GM21528 (cell line): ENCODE data around the gene ARPC4.
"Not testable (repeated sequence)": the region's sequence is repeated elsewhere in the genome, so short reads cannot be mapped to it uniquely, and the experiment has no call there.

ENCODE experiments used
- ATAC-seq: cut with Tn5 transposase; IDR thresholded peaks from one replicate; pipeline ENCODE4 v1.9.1; 2021; ENCODE audit warnings: mild to moderate bottlenecking, moderate library complexity; ENCODE audit not compliant: unreplicated experiment, low FRiP score

Gene ARPC4

DNA sequence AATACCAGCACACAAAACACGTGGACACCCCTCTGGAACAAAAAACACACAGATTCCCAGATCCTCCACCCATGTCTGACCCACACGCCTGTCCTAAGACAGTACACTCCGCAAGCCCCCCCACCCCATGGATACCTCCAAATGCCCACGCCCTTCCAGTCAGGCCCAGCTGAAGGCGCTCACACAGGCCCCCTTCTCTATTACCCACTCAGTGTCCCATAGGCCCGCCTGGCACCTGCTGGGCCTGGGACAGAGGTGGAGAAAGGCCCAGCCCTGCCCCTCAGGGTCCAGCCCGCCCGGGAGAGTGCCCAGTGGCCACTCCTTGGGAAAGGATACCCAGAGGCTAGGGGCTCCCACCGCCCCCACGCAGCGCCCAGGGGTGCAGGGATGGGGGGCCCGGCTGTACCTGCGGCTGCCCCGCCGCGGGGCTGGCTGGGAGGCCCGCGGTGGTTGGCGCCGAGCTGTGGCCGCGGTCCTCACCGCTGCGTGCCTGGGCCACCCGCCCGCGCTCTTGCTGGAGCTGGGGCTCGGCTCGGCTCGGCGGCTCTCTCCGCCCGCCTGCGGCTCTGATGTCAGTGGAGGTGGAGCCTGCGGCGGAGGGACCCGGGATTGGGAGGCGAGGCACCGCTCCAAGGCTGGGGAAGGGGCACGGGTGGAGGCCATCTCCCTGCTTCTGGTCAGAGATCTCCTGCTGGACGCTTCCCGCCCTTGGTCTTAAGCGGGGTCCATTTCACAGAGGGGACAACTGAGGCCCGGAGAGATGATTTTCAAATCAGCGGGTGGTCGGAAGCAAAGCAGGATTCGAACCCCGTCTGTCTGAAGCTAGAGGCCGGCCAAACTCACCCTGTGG is 23.2 kb upstream of the ARPC4 start, which contains the start of gene CAMK1:
CAMK1 (minus strand) TSS at position 522 of the 850 bp plus-strand sequence. CDS start 2,198 bp downstream, outside the sequence.
- peak; percentile 62 for ATAC-seq

DNA sequence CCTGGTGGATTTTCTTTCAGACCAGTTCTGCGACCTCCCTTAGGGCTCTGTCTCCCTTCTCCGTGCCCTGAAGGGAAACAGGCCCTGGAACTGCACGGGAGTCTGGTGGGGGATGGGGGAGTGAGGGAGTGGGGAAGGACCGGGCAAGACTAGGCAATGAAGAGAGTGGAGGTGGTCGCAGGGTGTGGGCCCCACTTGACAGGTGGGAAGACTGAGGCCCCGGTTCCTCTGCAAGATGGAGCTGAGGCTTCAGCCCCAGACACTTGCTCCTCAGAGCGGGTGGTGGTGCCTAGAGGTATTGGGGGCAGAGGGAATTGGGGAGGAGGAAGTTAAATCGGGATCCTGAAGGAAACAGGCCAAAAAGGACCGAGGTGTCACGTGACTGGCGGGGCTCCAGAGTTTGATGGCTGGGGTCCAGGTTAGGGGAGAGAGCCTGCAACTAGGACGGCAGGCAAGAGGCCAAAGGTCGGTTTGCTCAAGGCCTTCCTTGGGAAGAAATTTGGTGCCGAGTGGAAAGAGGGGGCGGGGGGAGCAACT is 22.5 kb upstream of the ARPC4 start:
- ATAC-seq = no peak

GRCh38 chr3:9771007-9771406 is 21.9 kb upstream of the ARPC4 start:
- ATAC-seq = not testable (repeated sequence)

- no peak for ATAC-seq
These were observed 15.8 kb upstream of the ARPC4 start for GRCh38 chr3:9776896-9777693.

- no peak for ATAC-seq
These were observed 15.2 kb upstream of the ARPC4 start for GRCh38 chr3:9777694-9778021.

DNA sequence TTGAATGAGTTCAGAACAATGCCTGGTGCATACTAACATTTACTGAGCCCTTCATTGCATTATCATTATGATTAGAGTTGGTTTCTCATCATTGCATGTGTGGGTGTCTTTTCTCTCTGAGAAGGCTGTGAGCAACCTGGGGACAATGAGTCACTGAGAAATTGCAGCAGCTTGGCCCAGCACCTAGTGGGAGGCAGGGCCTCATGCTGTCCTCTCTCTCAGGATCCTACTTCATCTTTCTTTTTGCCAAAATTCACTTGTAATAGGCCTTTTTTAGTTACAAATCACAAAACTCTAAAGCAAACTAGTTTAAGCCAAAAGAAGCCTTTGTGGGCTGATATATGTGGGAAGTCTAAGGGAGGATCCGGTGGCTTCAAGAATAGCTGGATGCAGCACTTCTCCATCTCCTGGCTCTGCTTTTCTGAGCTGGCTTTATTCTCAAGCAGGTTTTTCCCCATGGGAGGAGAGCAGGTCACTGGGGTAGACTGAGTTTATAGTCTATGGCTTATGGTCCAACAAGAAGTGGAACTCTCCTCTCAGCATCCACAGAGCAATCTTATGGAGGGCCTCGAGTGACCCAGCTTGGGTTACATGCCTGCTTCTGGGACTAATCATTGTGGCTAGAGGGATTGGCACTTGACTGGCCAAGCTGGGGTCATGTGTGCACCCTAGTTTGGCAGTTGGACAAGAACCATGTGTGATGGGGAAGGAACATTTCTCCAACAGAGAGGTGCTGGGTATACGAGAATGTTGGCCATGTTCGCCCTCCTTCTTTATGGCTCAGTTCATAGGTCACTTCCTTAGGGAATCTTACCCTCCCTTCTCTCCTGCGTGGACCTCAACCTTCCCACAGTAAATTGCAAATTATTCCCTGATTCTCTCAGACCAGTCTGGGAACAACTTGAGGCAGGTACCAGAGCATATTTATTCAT is 14.5 kb upstream of the ARPC4 start:
- no peak for ATAC-seq

DNA sequence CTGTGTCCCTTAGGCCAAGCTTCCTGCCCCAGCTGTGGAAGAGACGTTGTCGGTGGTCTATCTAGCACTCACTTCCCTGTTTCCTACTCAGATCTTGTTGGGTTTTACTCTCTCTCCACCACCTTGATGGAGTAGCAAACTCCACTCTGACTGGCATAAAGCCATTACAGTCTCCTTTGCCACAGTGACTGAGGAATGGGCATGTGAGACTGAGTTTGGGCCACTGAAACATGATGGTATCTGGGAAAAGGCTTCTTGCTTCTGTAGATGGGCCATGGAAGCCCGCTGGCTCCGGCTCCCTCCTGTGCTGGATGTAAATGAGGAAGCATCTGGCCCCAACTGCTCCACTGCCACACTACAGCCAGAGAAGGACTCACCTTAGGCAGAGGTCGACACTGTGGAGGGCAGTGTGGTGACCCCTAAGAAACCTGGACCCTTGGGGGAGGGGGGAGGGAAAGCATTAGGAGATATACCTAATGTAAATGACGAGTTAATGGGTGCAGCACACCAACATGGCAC is 13.7 kb upstream of the ARPC4 start:
- no peak for ATAC-seq

DNA sequence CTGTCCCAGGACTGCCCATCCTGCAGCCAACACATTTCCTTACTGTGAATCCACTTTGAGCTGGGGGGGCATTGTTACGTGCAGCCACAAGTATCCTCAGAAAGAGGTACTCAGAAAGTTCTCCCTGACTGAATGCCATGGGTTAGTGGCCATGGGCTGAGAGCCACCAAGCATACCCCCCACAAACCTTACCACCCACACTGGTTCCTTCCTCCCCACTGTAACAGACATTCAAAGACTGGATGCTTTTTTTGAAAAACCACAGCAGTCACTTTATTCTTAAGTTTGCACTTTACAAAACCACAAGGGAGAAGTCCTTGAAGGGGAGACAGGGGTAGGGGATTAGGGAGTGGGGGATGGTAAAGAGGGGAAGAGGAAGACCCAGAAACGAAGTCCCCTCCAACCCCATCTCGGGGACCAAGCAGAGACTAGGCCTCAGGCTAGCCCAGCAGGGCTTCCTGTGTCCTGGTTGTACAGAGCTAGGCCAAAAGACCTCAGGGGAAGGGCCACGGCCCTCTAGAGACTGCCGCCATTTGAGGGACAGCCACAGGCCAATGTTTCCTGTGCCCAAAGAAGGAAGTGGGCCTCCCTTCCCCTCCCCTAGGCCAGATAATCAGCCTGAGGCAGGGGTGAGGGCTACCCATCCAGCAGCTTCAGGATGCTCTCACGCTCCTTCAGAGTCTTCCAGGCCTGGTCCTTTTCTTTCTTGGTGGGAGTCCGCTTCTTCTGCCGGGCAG is 13.0 kb upstream of the ARPC4 start:
- ATAC-seq = peak; percentile 65

GRCh38 chr3:9780458-9780812 is 12.4 kb upstream of the ARPC4 start:
- ATAC-seq = no peak

DNA sequence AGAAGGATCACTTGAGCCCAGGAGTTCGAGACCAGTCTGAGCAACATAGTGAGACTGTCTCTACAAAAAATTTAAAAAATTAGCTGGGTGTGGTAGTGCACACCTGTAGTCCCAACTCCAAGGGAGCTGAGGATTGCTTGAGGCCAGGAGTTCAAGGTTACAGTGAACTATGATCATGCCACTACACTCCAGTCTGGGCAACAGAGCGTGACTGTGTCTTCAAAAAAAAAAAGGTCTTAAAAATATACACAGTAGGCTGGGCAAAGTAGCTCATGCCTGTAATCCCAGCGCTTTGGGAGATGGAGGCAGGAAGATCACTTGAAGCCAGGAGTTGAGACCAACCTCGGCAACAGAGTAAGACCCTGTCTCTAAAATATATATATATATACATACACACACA is 12.0 kb upstream of the ARPC4 start:
- no peak for ATAC-seq

DNA sequence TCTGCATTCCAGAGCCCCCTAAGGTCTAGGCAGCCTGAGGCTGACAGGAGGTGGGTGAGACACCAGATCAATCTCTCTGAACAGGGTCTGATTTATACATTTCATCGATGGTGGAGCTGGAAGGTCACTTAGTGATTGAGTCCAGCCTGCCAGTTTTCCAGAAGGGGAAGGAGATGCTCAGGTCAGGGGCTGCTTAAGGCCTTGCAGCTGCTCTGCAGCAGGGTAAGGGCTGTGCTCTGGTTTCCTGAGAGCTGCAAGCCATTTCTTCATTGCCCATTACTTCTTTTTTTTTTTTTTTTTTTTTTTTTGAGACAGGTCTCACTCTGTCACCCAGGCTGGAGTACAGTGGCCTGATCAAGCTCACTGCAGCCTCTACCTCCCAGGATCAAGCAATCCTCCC is 11.3 kb upstream of the ARPC4 start:
- no peak for ATAC-seq

DNA sequence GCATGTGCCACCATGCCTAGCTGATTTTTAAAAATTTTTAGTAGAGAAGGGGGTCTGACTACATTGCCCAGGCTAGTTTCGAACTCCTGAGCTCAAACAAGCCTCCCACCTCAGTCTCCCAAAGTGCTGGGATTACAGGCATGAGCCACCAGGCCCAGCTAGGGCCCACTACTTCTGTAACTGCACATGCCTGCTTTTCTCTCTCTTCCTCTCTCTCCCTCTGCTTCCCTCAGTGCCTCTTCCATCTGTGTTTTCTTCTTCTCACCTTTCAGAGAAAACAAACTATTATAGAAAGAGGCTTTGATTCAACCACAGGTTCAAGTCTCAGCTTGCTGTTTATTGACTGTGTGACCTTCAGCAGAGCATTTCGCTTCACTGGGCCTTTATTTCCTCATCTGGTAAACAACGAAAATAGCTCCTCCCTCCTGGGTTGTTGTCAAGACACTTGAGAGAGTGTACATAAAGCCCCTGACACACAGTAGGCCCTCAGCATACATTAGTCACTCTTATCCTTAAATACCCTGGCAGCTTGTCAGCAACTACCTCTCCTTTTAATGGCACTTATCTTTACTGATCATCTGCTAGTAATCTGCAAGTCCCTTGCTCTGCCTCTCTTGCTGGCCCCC is 10.8 kb upstream of the ARPC4 start:
- ATAC-seq = no peak

- no peak for ATAC-seq
These were observed 10.1 kb upstream of the ARPC4 start for GRCh38 chr3:9782770-9783169.

DNA sequence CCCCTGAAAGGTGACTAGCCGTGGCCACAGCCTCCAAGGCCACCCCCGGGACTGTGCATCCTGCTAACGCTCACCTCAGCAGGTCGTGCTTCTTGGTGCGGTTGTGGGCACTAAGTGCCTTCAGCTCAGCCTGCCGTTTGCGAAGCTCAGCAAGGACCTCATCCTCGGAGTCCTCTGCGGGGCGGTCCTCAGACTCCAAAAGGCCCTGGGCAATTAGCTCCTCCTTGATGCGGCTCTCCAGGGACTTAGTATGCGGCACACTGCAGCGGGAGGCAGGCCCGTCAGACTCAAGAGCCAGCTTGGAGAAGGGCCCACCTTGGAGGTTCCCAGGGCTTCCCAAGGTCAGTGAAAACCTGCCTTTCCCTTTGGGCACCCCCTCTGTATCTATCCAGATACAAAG is 8.9 kb upstream of the ARPC4 start:
- no peak for ATAC-seq

DNA sequence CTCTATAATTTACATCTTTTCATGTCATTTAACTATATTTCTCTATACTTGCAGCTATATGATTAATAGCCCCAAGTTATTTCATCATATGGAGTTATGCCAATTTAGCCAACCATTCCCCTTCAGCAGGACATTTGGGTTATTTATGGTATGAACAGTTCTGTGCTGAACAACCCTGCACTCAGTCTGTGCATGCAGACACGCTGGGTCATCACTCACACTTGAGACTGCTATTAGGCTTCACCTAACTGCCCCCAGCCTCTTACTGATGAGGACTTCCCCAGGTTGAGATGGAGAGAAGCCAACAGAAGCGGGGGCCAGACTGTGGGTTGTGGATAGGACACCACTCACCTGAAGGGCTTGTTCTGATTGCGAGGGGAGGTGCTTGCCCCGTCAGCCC is 7.9 kb upstream of the ARPC4 start:
- no peak for ATAC-seq

DNA sequence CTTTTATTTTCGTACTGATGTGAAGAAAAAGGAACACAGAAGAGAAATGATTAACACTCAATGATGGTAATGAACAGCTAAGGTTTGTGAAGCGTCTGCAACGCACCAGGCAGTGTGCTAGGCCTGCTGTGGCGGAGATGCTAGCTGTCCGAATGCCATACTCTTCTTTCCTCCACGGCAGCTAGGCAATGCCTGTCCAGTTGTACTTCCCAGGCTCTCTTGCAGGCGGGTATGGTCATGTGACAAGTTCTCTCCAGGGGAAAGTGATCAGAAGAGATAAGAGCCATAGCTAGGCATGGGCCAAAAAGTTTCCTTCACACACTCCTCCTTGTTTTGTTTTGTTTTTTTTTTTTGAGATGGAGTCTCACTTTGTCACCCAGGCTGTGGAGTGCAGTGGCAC is 7.3 kb upstream of the ARPC4 start:
- no peak for ATAC-seq

- no peak for ATAC-seq
These were observed 6.6 kb upstream of the ARPC4 start for GRCh38 chr3:9786209-9786739.

- ATAC-seq = no peak
These were observed 5.8 kb upstream of the ARPC4 start for GRCh38 chr3:9786825-9787669.
